Activated CD4-positive, alpha-beta memory T cell treated with anti-CD3 and anti-CD28 coated beads, Interleukin-2, amount 10 ng/mL, durations not matched to agents 7 days and 5 days (primary cell): ENCODE measurements around the gene IDE. TPM values are rescaled to one million over a fixed set of nuclear protein-coding genes. Genes with fewer than 3 reads are reported as not detected.

ENCODE experiments used
- CTCF ChIA-PET: fragments of 350-600 bp; sonication (Branson Sonifier 250); formaldehyde crosslinking; loops from one replicate; lab custom pipeline; 2021; ENCODE audit warnings: antibody characterized with exemption, inconsistent platforms; lab: Charles Lee
- POLR2A ChIA-PET: fragments of 350-600 bp; sonication (Branson Sonifier 250); formaldehyde crosslinking; loops from one replicate; lab custom pipeline; 2021; ENCODE audit warnings: antibody characterized with exemption; lab: Charles Lee
- DNase-seq: peaks from one replicate; pipeline ENCODE4 v3.0.0-alpha.2; 2020
- H3K27ac Mint-ChIP-seq: one replicate; pipeline ENCODE4 v1.8.0; 2021; ENCODE audit warnings: mild to moderate bottlenecking, mixed read lengths
- H3K27me3 Mint-ChIP-seq: one replicate; pipeline ENCODE4 v1.8.0; 2021; ENCODE audit warnings: mixed read lengths
- H3K36me3 Mint-ChIP-seq: one replicate; pipeline ENCODE4 v1.8.0; 2021; ENCODE audit warnings: low read depth, mixed read lengths
- H3K4me1 Mint-ChIP-seq: one replicate; pipeline ENCODE4 v1.8.0; 2021; ENCODE audit warnings: mixed read lengths
- H3K4me3 Mint-ChIP-seq: one replicate; pipeline ENCODE4 v1.8.0; 2021; ENCODE audit warnings: mild to moderate bottlenecking, mixed read lengths
- H3K9me3 Mint-ChIP-seq: one replicate; pipeline ENCODE4 v1.8.0; 2021; ENCODE audit warnings: mixed read lengths
- total RNA-seq, 2 experiments: library from RNA; stranded (reverse); gene quantifications; one replicate each; pipeline ENCODE4 v1.2.3, GENCODE V29; 2021

Gene IDE
- 10 to 100 TPM; 24.6 to 27.9 TPM for total RNA-seq

DNA sequence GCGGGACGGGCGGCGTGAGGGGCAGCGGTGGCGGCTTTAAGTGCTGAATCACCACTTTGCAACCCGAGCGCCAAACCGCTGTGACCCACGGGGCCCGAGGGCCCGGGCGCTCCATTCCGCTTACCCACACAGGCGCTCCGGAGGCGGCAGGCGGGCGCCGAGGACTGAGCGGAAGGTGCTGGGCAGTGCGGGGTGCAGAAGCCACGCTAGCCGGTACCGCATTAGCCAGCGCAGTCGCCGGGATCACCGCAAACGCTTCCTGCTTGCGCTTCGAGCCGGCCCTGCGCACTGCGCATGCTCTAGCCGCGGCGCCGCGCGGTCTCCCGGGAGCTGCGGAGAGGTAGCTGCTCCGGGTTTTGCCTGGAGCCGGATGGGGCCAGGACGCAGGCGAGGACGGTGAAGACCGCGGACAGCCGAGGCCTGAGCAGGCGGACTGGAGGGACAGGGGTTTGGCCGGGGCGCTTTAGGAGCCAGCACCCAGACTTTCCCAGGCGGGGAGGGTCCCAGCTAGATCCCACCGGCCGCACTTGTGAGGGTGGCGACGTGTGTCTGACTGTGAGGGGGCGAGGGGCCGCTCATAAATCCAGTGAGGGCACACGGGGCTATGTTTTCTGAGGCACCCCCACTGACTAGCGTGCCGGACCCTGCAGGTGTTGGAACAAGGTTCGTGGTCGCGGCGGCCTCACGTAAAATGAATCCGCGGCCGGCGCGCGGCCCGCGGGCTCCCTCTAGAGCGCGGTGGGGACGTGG lies at the start of gene IDE:
Gene IDE, minus strand, starts transcription at position 296 of the 750 bp plus-strand sequence. Its CDS starts 74 bp downstream, at position 222.
- peak within 1 kb of the TSS; percentile 79 for H3K27ac Mint-ChIP-seq
- POLR2A ChIA-PET = interaction anchor here (0.6 to 6.4 kb wide), 18 partner anchors 9 to 363 kb away, joined by 3 to 89 read pairs (median 4); partner anchors contain the start of genes CPEB3, EXOC6, KIF11 and MARCHF5
- no peaks in the 10 kb centered on the region for H3K9me3 Mint-ChIP-seq
- H3K4me1 Mint-ChIP-seq = peaks cover 35% of the 10 kb centered on the region
- H3K27me3 Mint-ChIP-seq = no peaks in the 10 kb centered on the region
- peak; percentile 86 for DNase-seq
- CTCF ChIA-PET = interaction anchor here (0.7 to 5.2 kb wide), 23 partner anchors 9 to 363 kb away, joined by 3 to 102 read pairs (median 4); partner anchors contain the start of genes CPEB3, KIF11 and MARCHF5
- peak within 1 kb of the TSS; percentile 83 for H3K4me3 Mint-ChIP-seq
- peaks cover 7% of the 10 kb centered on the region for H3K36me3 Mint-ChIP-seq

DNA sequence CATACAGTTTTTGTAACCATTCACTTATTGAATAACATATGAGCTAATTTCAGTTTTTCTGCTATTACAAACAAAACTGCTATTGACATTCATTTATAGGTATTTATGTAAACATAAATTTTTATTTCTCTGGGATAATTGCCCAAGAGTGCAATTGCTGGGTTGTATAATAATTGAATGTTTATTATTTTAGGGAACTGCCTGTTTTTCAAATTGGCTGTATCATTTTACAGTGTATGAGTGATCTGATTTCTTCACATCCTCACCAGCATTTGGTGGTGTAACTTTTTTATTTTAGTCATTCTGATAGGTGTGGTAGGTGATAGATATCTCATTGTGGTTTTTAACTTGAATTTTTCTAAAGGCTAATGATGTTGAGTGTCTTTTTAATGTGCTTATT lies 45.5 kb upstream of the IDE start:
- Mint-ChIP-seq H3K36me3 (peaks cover 86% of the 10 kb centered on the region), H3K4me3 (no peak overlapping the region), H3K27ac (no peak overlapping the region), H3K9me3 (peaks cover 7% of the 10 kb centered on the region), H3K27me3 (no peaks in the 10 kb centered on the region), H3K4me1 (peaks cover 10% of the 10 kb centered on the region)
- POLR2A ChIA-PET = no interaction called here
- DNase-seq = no peak
- CTCF ChIA-PET = no interaction called here

DNA sequence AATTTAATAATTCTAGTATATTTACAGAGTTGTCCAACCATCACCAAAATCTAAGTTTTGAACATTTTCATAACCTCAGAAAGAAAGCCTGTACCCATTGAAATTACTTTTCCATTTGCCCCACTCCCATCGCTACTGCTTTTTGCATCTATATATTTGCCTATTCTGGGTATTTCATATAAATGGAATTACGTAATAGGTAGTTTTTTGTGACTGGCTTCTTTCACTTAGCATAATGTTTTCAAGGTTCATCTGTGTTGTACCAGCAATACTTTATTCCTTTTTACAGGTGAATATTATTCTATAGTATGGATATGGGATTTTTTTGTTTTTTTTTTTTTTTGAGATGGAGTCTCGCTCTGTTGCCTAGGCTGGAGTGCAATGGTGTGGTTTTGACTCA lies 41.6 kb upstream of the IDE start:
- ChIA-PET CTCF (no interaction called here), POLR2A (no interaction called here)
- Mint-ChIP-seq H3K9me3 (no peaks in the 10 kb centered on the region), H3K27ac (no peak overlapping the region), H3K4me1 (peaks cover 10% of the 10 kb centered on the region), H3K36me3 (peaks cover 73% of the 10 kb centered on the region), H3K27me3 (no peaks in the 10 kb centered on the region), H3K4me3 (no peak overlapping the region)
- DNase-seq = no peak

GRCh38 chr10:92604841-92605240 lies 30.9 kb upstream of the IDE start:
- H3K36me3 Mint-ChIP-seq = peaks cover 76% of the 10 kb centered on the region
- H3K4me3 Mint-ChIP-seq = no peak overlapping the region
- CTCF ChIA-PET = no interaction called here
- peaks cover 58% of the 10 kb centered on the region for H3K4me1 Mint-ChIP-seq
- POLR2A ChIA-PET = interaction anchor here (2.8 kb wide), 1 partner anchor 13 kb away, joined by 19 read pairs; the partner anchor contains the start of gene KIF11
- peak overlapping the region; percentile 17 for H3K27ac Mint-ChIP-seq
- DNase-seq = no peak
- no peaks in the 10 kb centered on the region for H3K9me3 Mint-ChIP-seq
- H3K27me3 Mint-ChIP-seq = no peaks in the 10 kb centered on the region

- H3K9me3 Mint-ChIP-seq = no peaks in the 10 kb centered on the region
- peaks cover 59% of the 10 kb centered on the region for H3K36me3 Mint-ChIP-seq
- H3K4me3 Mint-ChIP-seq = no peak overlapping the region
- CTCF ChIA-PET = no interaction called here
- H3K4me1 Mint-ChIP-seq = peaks cover 63% of the 10 kb centered on the region
- DNase-seq = no peak
- POLR2A ChIA-PET = interaction anchor here (0.8 kb wide), 1 partner anchor 24 kb away, joined by 3 read pairs; no protein-coding TSS in a partner anchor
- peak overlapping the region; percentile 19 for H3K27ac Mint-ChIP-seq
- no peaks in the 10 kb centered on the region for H3K27me3 Mint-ChIP-seq
These were observed 24.4 kb upstream of the IDE start for GRCh38 chr10:92598321-92598720.

GRCh38 chr10:92595505-92595904 lies 21.6 kb upstream of the IDE start:
- Mint-ChIP-seq H3K36me3 (peaks cover 44% of the 10 kb centered on the region), H3K9me3 (no peaks in the 10 kb centered on the region), H3K4me1 (peaks cover 56% of the 10 kb centered on the region), H3K4me3 (peak overlapping the region; percentile 96), H3K27ac (peak overlapping the region; percentile 100), H3K27me3 (no peaks in the 10 kb centered on the region)
- CTCF ChIA-PET = no interaction called here
- no peak for DNase-seq
- POLR2A ChIA-PET = interaction anchor here (1.0 to 1.4 kb wide), 2 partner anchors 21 to 46 kb away, joined by 3 to 5 read pairs; partner anchors contain the start of gene IDE

DNA sequence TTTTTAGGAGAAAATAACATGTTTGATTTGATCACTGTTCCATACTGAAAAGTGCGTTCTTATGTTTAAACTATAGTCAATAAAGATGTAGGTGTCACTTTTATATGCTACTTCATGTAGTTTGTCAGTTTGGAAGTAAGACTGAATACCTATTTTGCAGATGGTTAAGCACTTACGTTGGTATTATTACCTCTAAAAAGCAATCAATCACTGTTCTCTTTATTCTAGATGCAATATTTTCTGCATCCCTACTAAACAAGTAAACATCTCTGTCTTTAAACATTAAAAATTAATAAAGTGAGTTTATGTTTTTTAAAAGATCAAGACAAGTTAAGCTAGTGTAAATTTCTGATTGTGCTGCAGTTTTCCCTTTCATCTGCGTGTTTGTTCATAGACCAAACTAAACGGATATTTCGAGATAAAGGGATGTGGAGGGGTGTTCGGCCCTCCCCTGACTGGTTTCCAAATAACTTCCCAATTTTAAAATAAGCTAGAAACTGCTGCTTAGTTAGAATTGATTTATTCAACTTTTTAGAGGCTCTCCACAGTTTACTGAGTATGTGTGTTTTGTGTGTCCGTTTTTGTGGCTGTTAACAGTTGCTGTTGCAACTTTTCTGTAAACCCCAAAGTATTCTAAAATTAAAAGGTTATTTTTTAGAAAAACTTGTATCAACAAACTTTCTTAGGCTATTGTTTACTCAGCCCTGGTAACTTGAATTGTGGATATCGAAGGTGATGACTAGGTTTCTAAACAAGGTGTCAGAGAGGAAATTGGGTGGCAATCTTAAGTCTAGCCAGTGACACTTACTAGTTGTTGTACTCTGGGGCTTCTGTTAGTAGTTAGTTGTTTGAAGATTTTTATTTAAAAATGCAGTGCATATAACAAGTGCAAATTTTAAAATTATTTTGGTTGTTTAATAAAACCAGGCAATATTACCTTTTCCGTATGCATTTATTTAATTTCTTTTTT lies 20.0 kb upstream of the IDE start:
- DNase-seq = no peak
- H3K27me3 Mint-ChIP-seq = no peaks in the 10 kb centered on the region
- H3K4me1 Mint-ChIP-seq = peaks cover 57% of the 10 kb centered on the region
- POLR2A ChIA-PET = interaction anchor here (0.8 to 2.0 kb wide), 8 partner anchors 8 to 796 kb away, joined by 3 to 14 read pairs (median 4); partner anchors contain the start of genes EXOC6, HHEX, IDE and TNKS2
- peaks cover 37% of the 10 kb centered on the region for H3K36me3 Mint-ChIP-seq
- peak overlapping the region; percentile 100 for H3K27ac Mint-ChIP-seq
- no peaks in the 10 kb centered on the region for H3K9me3 Mint-ChIP-seq
- CTCF ChIA-PET = interaction anchor here (1.6 kb wide), 1 partner anchor 20 kb away, joined by 3 read pairs; the partner anchor contains the start of gene IDE
- peak overlapping the region; percentile 96 for H3K4me3 Mint-ChIP-seq

GRCh38 chr10:92592761-92593618 lies 19.1 kb upstream of the IDE start, which contains the start of gene KIF11:
TSS of gene KIF11 (plus strand) at chr10:92593130. CDS start at chr10:92593376, 246 bp downstream.
- ChIA-PET CTCF (interaction anchor here (3.5 kb wide), 1 partner anchor 20 kb away, joined by 40 read pairs; the partner anchor contains the start of gene IDE), POLR2A (interaction anchor here (0.7 to 3.5 kb wide), 16 partner anchors 8 to 795 kb away, joined by 3 to 89 read pairs (median 6); partner anchors contain the start of genes BTAF1, CPEB3, EXOC6 and IDE)
- H3K4me1 Mint-ChIP-seq = peaks cover 50% of the 10 kb centered on the region
- no peaks in the 10 kb centered on the region for H3K27me3 Mint-ChIP-seq
- H3K9me3 Mint-ChIP-seq = no peaks in the 10 kb centered on the region
- peaks cover 31% of the 10 kb centered on the region for H3K36me3 Mint-ChIP-seq
- H3K27ac Mint-ChIP-seq = peak within 1 kb of the TSS; percentile 100
- H3K4me3 Mint-ChIP-seq = peak within 1 kb of the TSS; percentile 96
- DNase-seq = peak; percentile 98

GRCh38 chr10:92591550-92592022 lies 17.7 kb upstream of the IDE start:
- H3K4me1 Mint-ChIP-seq = peaks cover 37% of the 10 kb centered on the region
- ChIA-PET POLR2A (interaction anchor here (0.6 to 3.5 kb wide), 14 partner anchors 9 to 1111 kb away, joined by 3 to 89 read pairs (median 4); partner anchors contain the start of genes CPEB3, EXOC6, FRA10AC1 and IDE), CTCF (interaction anchor here (1.4 to 3.5 kb wide), 5 partner anchors 10 to 300 kb away, joined by 4 to 40 read pairs (median 4); partner anchors contain the start of gene IDE)
- peak overlapping the region; percentile 100 for H3K27ac Mint-ChIP-seq
- H3K4me3 Mint-ChIP-seq = peak overlapping the region; percentile 96
- DNase-seq = peak; percentile 95
- H3K9me3 Mint-ChIP-seq = no peaks in the 10 kb centered on the region
- H3K36me3 Mint-ChIP-seq = peaks cover 19% of the 10 kb centered on the region
- no peaks in the 10 kb centered on the region for H3K27me3 Mint-ChIP-seq

DNA sequence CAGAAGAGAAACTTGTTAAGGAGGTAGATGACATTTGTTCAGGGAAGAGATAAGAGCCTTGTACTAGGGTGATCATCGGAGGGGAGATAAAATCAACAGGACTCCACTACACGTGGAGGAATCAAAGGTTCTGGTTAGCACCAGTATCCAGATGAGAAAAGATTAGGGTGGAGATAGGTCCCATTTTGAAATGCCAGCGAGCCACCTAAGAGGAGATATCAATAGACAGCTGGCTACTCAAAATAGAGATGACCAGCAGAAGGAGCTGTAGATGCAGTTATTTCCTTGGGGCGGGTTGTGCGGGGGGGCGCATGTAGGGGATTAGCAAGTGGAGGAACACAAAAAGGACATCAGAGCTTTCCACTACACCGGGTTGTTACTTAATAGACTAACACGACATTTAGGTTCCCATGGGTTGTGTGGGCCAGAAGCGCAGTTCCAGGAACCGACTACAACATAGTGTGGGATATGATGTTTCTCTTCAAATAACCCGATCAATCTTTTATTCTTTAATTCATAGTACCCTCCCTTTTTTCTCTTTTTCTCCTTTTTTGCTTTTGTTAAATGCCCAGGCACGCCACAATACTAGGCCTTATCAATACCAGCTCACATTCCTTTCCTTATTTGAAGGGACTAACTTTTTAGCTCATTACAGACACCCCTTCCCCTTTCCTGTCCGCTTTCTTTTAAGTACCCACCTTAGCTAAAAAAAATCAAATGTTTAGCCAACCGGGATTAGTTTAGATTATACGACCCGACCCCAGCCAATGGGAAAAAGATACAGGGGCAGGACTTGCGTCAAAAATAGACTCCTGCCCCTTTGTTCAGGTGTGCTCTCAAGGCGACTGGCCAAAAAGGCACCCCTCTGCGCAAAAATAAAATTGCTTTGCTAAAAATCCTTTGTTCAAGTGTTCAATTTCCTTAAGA lies 17.0 kb upstream of the IDE start:
- H3K4me1 Mint-ChIP-seq = peaks cover 30% of the 10 kb centered on the region
- H3K9me3 Mint-ChIP-seq = no peaks in the 10 kb centered on the region
- H3K36me3 Mint-ChIP-seq = peaks cover 15% of the 10 kb centered on the region
- H3K27me3 Mint-ChIP-seq = no peaks in the 10 kb centered on the region
- H3K4me3 Mint-ChIP-seq = peak overlapping the region; percentile 96
- peak overlapping the region; percentile 100 for H3K27ac Mint-ChIP-seq
- ChIA-PET CTCF (interaction anchor here (1.0 to 3.5 kb wide), 6 partner anchors 10 to 299 kb away, joined by 3 to 40 read pairs (median 4); partner anchors contain the start of gene IDE), POLR2A (interaction anchor here (0.6 to 3.5 kb wide), 15 partner anchors 9 to 1112 kb away, joined by 3 to 89 read pairs (median 4); partner anchors contain the start of genes CPEB3, EXOC6, FRA10AC1 and IDE)
- DNase-seq = no peak
